NCI-H774 (cell line): ENCODE results near the gene TRIM34.
A peak's percentile ranks its signal among the peaks of the same experiment; 100 is the strongest.
"Not testable (repeated sequence)": the region's sequence is repeated elsewhere in the genome, so short reads cannot be mapped to it uniquely, and the experiment has no call there.

ENCODE experiments used
- DNase-seq: peaks from one replicate; lab custom pipeline; 2025; lab: John Stamatoyannopoulos, UW

Gene TRIM34

DNA sequence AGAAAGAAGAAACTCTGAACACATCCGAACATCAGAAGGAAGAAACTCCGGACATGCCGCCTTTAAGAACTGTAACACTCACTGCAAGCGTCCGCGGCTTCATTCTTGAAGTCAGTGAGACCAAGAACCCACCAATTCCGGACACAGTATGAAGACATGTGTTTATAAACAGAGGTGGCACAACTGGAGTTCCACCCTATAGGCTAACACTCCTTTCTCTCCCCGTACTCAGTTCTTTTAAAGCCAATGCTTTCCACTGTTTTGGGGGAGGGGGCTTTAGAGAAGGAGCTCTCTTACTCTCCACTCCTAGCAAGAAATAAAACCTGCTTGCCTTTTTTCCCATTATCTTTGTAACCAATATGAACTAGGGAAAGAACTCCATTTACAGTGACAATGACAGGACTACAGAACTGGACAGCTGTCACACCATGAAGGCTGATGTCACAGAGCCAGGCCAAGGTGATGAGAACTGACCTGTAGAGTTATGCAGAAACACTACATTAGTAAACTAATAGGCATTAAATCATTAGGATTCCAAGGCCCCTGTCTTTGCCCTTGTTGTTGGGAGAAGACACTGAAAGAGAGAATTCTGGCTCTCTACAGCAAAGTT, 59.3 kb downstream of the TRIM34 start:
- DNase-seq, result no peak

DNA sequence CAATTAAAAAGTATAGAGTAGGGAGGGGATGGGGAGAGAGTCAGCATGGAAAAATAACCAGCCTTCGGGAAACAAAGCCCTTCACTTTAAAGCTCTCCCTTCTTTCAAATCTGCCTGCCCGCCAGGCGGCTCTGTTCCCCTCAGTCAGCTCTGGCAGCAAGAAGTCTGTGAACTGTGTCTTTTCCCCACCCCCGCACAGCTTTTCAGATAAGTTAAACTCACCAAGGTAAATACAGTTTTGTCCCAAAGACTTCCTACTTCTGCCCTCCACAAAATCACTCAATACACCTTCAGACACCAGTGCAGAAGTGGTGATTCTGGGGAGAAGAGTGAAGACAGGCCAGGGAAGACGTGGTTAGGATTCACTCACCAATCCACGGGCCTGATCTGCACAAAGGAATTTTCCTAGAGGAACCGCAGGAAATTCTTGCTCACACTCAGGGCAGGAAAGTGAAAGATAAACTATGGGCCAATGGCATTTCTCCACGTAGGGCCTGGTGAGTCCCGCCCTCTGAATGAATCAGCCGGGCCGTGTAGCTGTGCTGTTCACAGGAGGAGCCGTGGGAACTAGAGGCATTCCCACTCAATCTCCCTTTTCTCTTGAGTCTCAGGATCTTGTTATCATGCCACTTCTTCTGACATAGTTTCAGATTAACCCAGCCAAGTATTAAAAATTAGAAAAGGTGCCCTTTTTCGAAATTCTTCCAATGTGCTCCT, 60.0 kb downstream of the TRIM34 start, which contains the start of gene TRIM5:
Gene TRIM5, minus strand, starts transcription at position 429 of the 717 bp plus-strand sequence. CDS start 4,897 bp downstream, outside the sequence.
- DNase-seq, result peak; percentile 26

DNA sequence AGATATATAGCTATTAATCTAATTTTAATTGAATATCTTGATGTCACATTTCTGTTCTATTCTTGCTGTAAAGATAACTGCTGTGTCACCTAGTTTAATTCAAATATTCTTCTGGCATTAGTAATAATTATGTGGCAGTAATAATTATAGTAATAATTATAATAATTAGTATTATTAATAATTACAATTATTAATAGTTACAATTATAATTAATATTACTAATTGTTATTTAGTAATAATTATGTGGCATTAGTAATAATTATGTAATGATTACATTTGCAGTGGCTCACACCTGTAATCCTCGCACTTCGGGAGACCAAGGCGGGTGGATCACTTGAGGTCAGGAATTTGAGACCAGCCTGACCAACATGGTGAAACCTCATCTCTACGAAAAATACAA, 61.6 kb downstream of the TRIM34 start:
- DNase-seq, result no peak

DNA sequence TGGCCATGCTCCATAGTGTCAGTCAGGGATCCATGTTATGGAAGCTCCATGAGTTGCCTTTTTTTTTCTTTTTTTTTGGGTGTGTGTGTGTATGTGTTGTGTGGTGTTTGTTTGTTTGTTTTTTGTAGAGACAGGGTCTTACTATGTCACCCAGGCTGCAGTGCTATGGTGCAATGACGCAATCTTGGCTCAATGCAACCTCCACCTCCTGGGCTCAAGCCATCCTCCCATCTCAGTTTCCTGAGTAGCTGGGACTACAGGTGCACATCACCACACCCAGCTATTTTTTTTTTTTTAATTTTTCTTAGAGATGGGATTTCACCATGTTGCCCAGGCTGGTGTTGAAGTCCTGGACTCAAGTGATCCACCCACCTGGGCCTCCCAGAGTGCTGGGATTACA, 63.7 kb downstream of the TRIM34 start:
- DNase-seq, result no peak

DNA sequence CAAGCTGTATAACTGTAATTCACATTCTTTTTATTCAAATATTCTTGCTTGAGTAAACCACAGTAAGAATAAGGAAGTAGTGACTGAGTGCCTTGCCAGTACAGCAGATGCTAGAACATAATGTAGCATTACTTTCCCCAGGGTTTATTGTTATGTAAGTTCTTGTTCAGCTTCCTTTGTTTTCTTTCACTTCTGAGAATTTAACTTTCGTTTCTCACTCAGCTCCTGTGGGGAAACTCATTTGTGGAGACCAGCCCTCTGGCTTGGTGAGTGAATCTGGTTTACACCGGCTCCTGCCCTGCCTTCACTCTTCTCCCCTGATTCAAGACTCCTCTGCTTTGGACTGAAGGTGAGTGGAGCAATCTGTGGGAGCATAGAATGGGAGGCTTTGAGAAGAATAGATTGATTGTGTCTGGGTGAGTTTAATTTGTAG, 64.8 kb downstream of the TRIM34 start, which contains the start of gene TRIM22:
Gene TRIM22, plus strand, starts transcription at position 240 of the 433 bp plus-strand sequence. CDS start 6,443 bp downstream, outside the sequence.
- DNase-seq, result no peak

DNA sequence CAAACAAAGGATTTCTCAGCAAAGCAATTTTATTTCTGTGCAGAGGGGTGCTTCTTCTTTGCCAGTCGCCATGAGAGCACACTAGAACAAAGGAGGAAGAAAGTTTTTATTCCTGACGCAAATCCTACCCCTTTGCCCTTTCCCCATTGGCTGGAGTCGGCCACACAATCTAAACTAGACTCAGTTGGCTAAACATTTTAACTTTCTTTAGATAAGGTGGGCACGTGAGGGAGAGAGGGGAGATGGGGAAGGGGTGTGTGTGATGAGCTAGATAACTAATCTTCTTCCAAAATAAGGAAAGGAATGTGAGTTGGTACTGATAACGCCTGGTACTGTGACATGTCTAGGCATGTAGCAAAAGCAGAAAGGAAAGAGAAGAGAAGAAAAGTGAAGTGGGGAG, 65.4 kb downstream of the TRIM34 start:
- DNase-seq, result no peak

DNA sequence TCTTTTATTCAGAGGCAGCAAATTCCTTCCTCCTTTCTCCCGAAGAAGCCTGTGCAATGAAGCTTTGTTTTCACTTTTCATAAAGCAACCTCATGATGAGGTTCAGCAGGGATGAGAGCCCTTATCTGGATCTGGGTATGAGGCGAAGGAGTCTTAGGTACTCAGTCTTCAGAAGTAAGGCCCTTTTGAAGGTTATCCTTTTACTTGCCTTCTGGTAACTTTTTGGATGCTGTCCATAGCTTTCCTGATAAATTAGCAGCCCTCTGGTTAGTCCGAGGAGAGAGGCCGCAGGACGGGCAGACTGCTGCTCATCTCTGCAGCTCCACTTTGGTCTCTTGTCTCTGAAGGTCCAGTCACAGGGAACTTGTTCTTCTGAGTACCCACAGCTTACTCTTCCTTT, 65.9 kb downstream of the TRIM34 start:
- DNase-seq, result no peak

DNA sequence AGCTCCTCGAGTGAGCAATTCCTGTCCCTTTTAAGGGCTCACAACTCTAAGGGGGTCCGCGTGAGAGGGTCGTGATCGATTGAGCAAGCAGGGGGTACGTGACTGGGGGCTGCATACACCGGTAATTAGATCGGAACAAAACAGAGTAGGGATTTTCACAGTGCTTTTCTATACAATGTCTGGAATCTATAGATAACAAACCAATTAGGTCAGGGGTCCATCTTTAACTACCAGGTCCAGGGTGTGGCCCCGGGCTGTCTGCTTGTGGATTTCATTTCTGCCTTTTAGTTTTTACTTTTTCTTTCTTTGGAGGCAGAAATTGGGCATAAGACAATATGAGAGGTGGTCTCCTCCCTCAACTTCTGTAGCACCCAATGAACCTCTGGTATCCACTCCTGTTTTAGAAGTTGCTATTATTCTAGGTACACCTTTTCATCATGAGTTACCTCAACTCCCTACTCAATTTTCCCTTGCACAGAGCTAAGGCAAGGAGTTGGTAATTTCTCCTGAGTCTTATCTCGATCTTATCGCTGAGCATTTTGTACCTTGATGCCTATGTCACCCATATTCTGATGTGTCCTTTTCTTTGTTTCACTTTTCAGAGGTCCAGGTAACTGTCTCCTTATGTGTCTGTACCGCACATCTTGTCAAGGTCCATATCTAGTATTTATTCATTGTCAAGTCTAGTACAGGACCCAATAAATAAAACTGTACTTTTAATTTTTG, 66.6 kb downstream of the TRIM34 start:
- DNase-seq, result not testable (repeated sequence)

DNA sequence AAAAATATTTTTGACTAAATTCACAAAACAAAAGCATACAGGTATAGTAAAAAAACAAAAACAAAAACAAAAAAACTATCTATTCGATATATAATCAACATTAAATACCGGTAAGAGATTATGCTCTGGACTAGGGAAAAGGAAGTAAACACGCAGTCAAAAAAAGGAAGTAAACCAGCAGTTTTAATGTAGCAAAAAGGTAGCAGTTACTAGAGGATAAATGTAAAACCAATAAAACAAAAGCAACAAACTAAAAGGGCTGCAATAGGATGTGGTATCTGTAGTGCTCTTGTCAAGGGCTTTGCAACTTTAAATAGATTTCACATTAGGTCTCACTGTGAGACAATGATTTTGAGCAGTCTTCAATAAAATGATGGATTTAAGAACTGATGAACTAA, 67.2 kb downstream of the TRIM34 start:
- DNase-seq, result no peak
